ENCODE results near the gene PYGB.
A peak's percentile ranks its signal among the peaks of the same experiment; 100 is the strongest.

DNA sequence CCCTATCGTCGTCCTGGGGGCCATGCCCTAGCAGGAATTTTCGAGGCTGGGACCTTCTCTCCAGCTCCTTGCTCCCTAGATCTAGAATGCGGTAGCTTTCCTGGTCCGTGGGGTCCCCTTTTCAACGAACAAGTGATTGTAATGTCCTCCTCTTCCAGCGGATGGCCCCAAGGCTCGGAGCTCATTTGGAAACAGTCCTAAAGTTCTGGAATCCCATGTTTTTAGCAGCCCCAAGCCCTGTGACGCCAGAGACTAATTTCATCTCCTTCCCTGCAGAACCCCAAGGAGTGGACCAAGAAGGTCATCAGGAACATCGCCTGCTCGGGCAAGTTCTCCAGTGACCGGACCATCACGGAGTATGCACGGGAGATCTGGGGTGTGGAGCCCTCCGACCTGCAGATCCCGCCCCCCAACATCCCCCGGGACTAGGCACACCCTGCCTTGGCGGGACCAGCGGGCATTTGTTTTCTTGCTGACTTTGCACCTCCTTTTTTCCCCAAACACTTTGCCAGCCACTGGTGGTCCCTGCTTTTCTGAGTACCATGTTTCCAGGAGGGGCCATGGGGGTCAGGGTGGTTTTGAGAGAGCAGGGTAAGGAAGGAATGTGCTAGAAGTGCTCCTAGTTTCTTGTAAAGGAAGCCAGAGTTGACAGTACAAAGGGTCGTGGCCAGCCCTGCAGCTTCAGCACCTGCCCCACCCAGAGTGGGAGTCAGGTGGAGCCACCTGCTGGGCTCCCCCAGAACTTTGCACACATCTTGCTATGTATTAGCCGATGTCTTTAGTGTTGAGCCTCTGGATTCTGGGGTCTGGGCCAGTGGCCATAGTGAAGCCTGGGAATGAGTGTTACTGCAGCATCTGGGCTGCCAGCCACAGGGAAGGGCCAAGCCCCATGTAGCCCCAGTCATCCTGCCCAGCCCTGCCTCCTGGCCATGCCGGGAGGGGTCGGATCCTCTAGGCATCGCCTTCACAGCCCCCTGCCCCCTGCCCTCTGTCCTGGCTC lies 48.5 kb downstream of the PYGB start:
- TF ChIP-seq, protein P1, sequence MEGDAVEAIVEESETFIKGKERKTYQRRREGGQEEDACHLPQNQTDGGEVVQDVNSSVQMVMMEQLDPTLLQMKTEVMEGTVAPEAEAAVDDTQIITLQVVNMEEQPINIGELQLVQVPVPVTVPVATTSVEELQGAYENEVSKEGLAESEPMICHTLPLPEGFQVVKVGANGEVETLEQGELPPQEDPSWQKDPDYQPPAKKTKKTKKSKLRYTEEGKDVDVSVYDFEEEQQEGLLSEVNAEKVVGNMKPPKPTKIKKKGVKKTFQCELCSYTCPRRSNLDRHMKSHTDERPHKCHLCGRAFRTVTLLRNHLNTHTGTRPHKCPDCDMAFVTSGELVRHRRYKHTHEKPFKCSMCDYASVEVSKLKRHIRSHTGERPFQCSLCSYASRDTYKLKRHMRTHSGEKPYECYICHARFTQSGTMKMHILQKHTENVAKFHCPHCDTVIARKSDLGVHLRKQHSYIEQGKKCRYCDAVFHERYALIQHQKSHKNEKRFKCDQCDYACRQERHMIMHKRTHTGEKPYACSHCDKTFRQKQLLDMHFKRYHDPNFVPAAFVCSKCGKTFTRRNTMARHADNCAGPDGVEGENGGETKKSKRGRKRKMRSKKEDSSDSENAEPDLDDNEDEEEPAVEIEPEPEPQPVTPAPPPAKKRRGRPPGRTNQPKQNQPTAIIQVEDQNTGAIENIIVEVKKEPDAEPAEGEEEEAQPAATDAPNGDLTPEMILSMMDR (IDR thresholded peaks at IDR 0.05) = peak; percentile 11
- TF ChIP-seq EZH2 (IDR thresholded peaks at IDR 0.05; ENCODE audit: borderline replicate concordance, insufficient read depth, low read depth, low read length, poor library complexity, severe bottlenecking) = no peak

All from B cell (primary cell).